ENCODE data around the gene PAX4.

GRCh38 chr7:127655720-127656119 lies 37.8 kb upstream of the PAX4 start:
- TF ChIP-seq CTCF (IDR thresholded peaks at IDR 0.05 in 8 of 11, conservative IDR thresholded peaks at IDR 0.05 in 3 of 11) (no peak), POLR2AphosphoS5 (IDR thresholded peaks at IDR 0.05) (no peak)
